H9 (cell line): Measurements from ENCODE around the gene CCT4. TPM values are rescaled to one million over a fixed set of nuclear protein-coding genes. Genes with fewer than 3 reads are reported as not detected.
A peak's percentile ranks its signal among the peaks of the same experiment; 100 is the strongest.

Source experiments
- DNase-seq: peaks from one replicate; pipeline ENCODE4 v3.0.0-alpha.2; 2017
- H2AFZ ChIP-seq: one replicate; pipeline ENCODE4 v1.6.1; 2013; ENCODE audit warnings: mild to moderate bottlenecking, low read length, control low read depth, moderate library complexity
- H2AK5ac ChIP-seq: 2 replicates; pipeline ENCODE4 v1.6.1; 2013; ENCODE audit warnings: low read length, control low read depth, mixed read lengths; ENCODE audit not compliant: insufficient read length
- H2BK120ac ChIP-seq: one replicate; pipeline ENCODE4 v1.6.1; 2013; ENCODE audit warnings: low read depth, mild to moderate bottlenecking, low read length, control low read depth, inconsistent platforms; ENCODE audit not compliant: poor library complexity, severe bottlenecking
- H2BK12ac ChIP-seq: 2 replicates; pipeline ENCODE4 v1.6.1; 2013; ENCODE audit warnings: low read length, control low read depth, mixed read lengths, low read depth; ENCODE audit not compliant: insufficient read length
- H2BK15ac ChIP-seq: 2 replicates; pipeline ENCODE4 v1.6.1; 2013; ENCODE audit warnings: low read depth, low read length, control low read depth
- H2BK20ac ChIP-seq: one replicate; pipeline ENCODE4 v1.6.1; 2013; ENCODE audit warnings: low read depth, mild to moderate bottlenecking, low read length, control low read depth, inconsistent platforms; ENCODE audit not compliant: poor library complexity, severe bottlenecking
- H2BK5ac ChIP-seq: 2 replicates; pipeline ENCODE4 v1.6.1; 2013; ENCODE audit warnings: low read length, control low read depth, mixed read lengths; ENCODE audit not compliant: insufficient read length
- H3K14ac ChIP-seq: 2 replicates; pipeline ENCODE4 v1.6.1; 2013; ENCODE audit warnings: low read length, control low read depth; ENCODE audit not compliant: insufficient read depth
- H3K18ac ChIP-seq: 2 replicates; pipeline ENCODE4 v1.6.1; 2013; ENCODE audit warnings: low read depth, mild to moderate bottlenecking, mixed read lengths, low read length, control low read depth; ENCODE audit not compliant: insufficient read length
- H3K23ac ChIP-seq: 2 replicates; pipeline ENCODE4 v1.6.1; 2013; ENCODE audit warnings: low read length, control low read depth, mixed read lengths, low read depth; ENCODE audit not compliant: insufficient read length
- H3K23me2 ChIP-seq: 2 replicates; pipeline ENCODE4 v1.6.1; 2013; ENCODE audit warnings: low read depth, mild to moderate bottlenecking, mixed read lengths, low read length, control low read depth; ENCODE audit not compliant: insufficient read length, poor library complexity, severe bottlenecking
- H3K27ac ChIP-seq: 2 replicates; pipeline ENCODE4 v1.5.1; 2013; ENCODE audit warnings: low read length, control low read depth, mixed read lengths, low read depth; ENCODE audit not compliant: insufficient read length
- H3K27me3 ChIP-seq: 2 replicates; pipeline ENCODE4 v1.6.1; 2013; ENCODE audit warnings: low read length, control low read depth, inconsistent platforms; ENCODE audit not compliant: insufficient read depth
- H3K4ac ChIP-seq: 2 replicates; pipeline ENCODE4 v1.6.1; 2013; ENCODE audit warnings: low read depth, mild to moderate bottlenecking, control low read depth, inconsistent platforms, low read length, moderate library complexity
- H3K4me1 ChIP-seq: 2 replicates; pipeline ENCODE4 v1.6.1; 2013; ENCODE audit warnings: low read length, control low read depth, inconsistent platforms; ENCODE audit not compliant: insufficient read depth
- H3K4me2 ChIP-seq: 2 replicates; pipeline ENCODE4 v1.6.1; 2013; ENCODE audit warnings: low read length, control low read depth, mixed read lengths; ENCODE audit not compliant: insufficient read length, insufficient read depth
- H3K56ac ChIP-seq: 2 replicates; pipeline ENCODE4 v1.6.1; 2013; ENCODE audit warnings: low read depth, mild to moderate bottlenecking, mixed read lengths, low read length, control low read depth; ENCODE audit not compliant: insufficient read length
- H3K79me1 ChIP-seq: 2 replicates; pipeline ENCODE4 v1.6.1; 2013; ENCODE audit warnings: low read depth, mild to moderate bottlenecking, moderate library complexity, low read length, control low read depth, inconsistent platforms; ENCODE audit not compliant: insufficient read depth, poor library complexity, severe bottlenecking
- H3K79me2 ChIP-seq: 2 replicates; pipeline ENCODE4 v1.6.1; 2013; ENCODE audit warnings: low read length, control low read depth, inconsistent platforms; ENCODE audit not compliant: insufficient read depth
- H3K9ac ChIP-seq: 2 replicates; pipeline ENCODE4 v1.6.1; 2013; ENCODE audit warnings: low read length, control low read depth, mixed read lengths; ENCODE audit not compliant: insufficient read length; ENCODE audit errors: extremely low read depth
- H3K9me3 ChIP-seq: one replicate; pipeline ENCODE4 v1.6.1; 2013; ENCODE audit warnings: low read depth, low read length, inconsistent platforms; ENCODE audit not compliant: control insufficient read depth
- H3T11ph ChIP-seq: one replicate; pipeline ENCODE4 v1.6.1; 2013; ENCODE audit warnings: mild to moderate bottlenecking, low read length, control low read depth, inconsistent platforms
- H4K20me1 ChIP-seq: one replicate; pipeline ENCODE4 v1.6.1; 2013; ENCODE audit not compliant: control insufficient read depth, insufficient read length, insufficient read depth
- H4K5ac ChIP-seq: 2 replicates; pipeline ENCODE4 v1.6.1; 2013; ENCODE audit warnings: low read depth, mild to moderate bottlenecking, mixed read lengths, low read length, control low read depth; ENCODE audit not compliant: insufficient read length
- H4K8ac ChIP-seq: replicated peaks from 2 replicates; pipeline ENCODE4 v1.6.1; 2013; ENCODE audit warnings: low read length, control low read depth, mixed read lengths, low read depth; ENCODE audit not compliant: insufficient read length
- H4K91ac ChIP-seq: 2 replicates; pipeline ENCODE4 v1.6.1; 2013; ENCODE audit warnings: low read depth, mild to moderate bottlenecking, moderate library complexity, mixed read lengths, low read length, control low read depth; ENCODE audit not compliant: insufficient read length
- H3K27ac Mint-ChIP-seq, 3 experiments: 2 replicates in 2 of 3; 3 replicates in 1 of 3; pipeline ENCODE4 v1.8.0; 2020 to 2021; ENCODE audit warnings: mixed read lengths in 3 of 3, mild to moderate bottlenecking in 1 of 3, moderate library complexity in 1 of 3
- H3K27me3 Mint-ChIP-seq: 2 replicates; pipeline ENCODE4 v1.8.0; 2021; ENCODE audit warnings: low read depth, mild to moderate bottlenecking, moderate library complexity, mixed read lengths
- H3K36me3 Mint-ChIP-seq, 3 experiments: 2 replicates in 2 of 3; 3 replicates in 1 of 3; pipeline ENCODE4 v1.8.0; 2020 to 2021; ENCODE audit warnings: low read depth in 3 of 3, mixed read lengths in 3 of 3; ENCODE audit not compliant: insufficient read depth in 1 of 3
- H3K4me1 Mint-ChIP-seq, 2 experiments: 2 replicates each; pipeline ENCODE4 v1.8.0; 2020; ENCODE audit warnings: mixed read lengths in 2 of 2
- H3K4me3 Mint-ChIP-seq, 2 experiments: 2 replicates in 1 of 2; 3 replicates in 1 of 2; pipeline ENCODE4 v1.8.0; 2020 to 2021; ENCODE audit warnings: mild to moderate bottlenecking in 2 of 2, mixed read lengths in 2 of 2, moderate library complexity in 1 of 2
- H3K9me3 Mint-ChIP-seq, 2 experiments: 2 replicates in 1 of 2; 3 replicates in 1 of 2; pipeline ENCODE4 v1.8.0; 2020; ENCODE audit warnings: mild to moderate bottlenecking in 2 of 2, mixed read lengths in 2 of 2, moderate library complexity in 1 of 2
- CTCF ChIP-seq: fragments of 200-600 bp; sonication (generic); conservative IDR thresholded peaks from 3 replicates; pipeline ENCODE4 v1.8.0; 2021; ENCODE audit warnings: antibody characterized with exemption, mild to moderate bottlenecking
- WGBS: extraction: QIAGEN DNeasy Blood & Tissue Kit; methylation state at CpG from one replicate; pipeline ENCODE4 v1.1.7; 2013; ENCODE audit warnings: missing lambda C conversion rate, low lambda C conversion rate, mixed read lengths; ENCODE audit not compliant: insufficient read length; ENCODE audit errors: extremely low coverage; 5-methylcytosine and 5-hydroxymethylcytosine counted together
- total RNA-seq: library from RNA; stranded (reverse); gene quantifications from 2 replicates; pipeline ENCODE4 v1.2.1, GENCODE V29; 2021

The CCT4 gene
- total RNA-seq, 1 experiment from 2014 or later = 360 TPM

GRCh38 chr2:61885896-61886603 lies 2.4 kb downstream of the CCT4 start:
- WGBS = no CpG with 5 or more reads among the region's 18 CpGs
- peak overlapping the region; percentile 95 for H3K4me2 ChIP-seq
- no peaks in the 10 kb centered on the region for H4K20me1 ChIP-seq
- H3K18ac ChIP-seq = no peak overlapping the region
- H2BK20ac ChIP-seq = no peak overlapping the region
- H4K5ac ChIP-seq = no peak overlapping the region
- peaks cover 40 to 67% (median 62%) of the 10 kb centered on the region in 3 experiments for H3K36me3 Mint-ChIP-seq
- peak overlapping the region in 1 of 3 experiments; percentile 68; a peak in 1 of 7 replicates for H3K27ac Mint-ChIP-seq
- no peak overlapping the region for H3T11ph ChIP-seq
- no peak overlapping the region for H4K91ac ChIP-seq
- no peaks in the 10 kb centered on the region for H3K27me3 Mint-ChIP-seq
- H2AFZ ChIP-seq = no peak overlapping the region
- H3K4me3 Mint-ChIP-seq = peak overlapping the region; percentile 99 to 100
- H2BK12ac ChIP-seq = no peak overlapping the region
- peaks cover 6% of the 10 kb centered on the region for H3K23me2 ChIP-seq
- no peak overlapping the region for H2AK5ac ChIP-seq
- no peak overlapping the region for H3K9ac ChIP-seq
- H3K4me1 Mint-ChIP-seq = peaks cover 13 to 19% of the 10 kb centered on the region in 2 experiments
- DNase-seq = no peak
- H3K79me1 ChIP-seq = peaks cover 3% of the 10 kb centered on the region
- no peak overlapping the region for H2BK5ac ChIP-seq
- H4K8ac ChIP-seq = no peak overlapping the region
- H3K14ac ChIP-seq = no peak overlapping the region
- TF ChIP-seq CTCF = no peak
- H3K27ac ChIP-seq = no peak overlapping the region
- H3K56ac ChIP-seq = no peak overlapping the region
- no peak overlapping the region for H2BK15ac ChIP-seq
- no peaks in the 10 kb centered on the region for H3K9me3 ChIP-seq
- no peaks in the 10 kb centered on the region for H3K27me3 ChIP-seq
- H3K4me1 ChIP-seq = no peaks in the 10 kb centered on the region; the same call in 1 of the 2 replicates
- H3K23ac ChIP-seq = no peak overlapping the region
- H2BK120ac ChIP-seq = no peak overlapping the region
- no peaks in the 10 kb centered on the region for H3K9me3 Mint-ChIP-seq
- no peak overlapping the region for H3K4ac ChIP-seq
- peaks cover 27% of the 10 kb centered on the region for H3K79me2 ChIP-seq
